GM12878 (cell line): ENCODE results near the gene LSM6. TPM values are rescaled to one million over a fixed set of nuclear protein-coding genes. Genes with fewer than 3 reads are reported as not detected.

Experiments used
- ATAC-seq: fragments of 200-7000 bp; cut with Tn5 transposase; 3 replicates; pipeline ENCODE4 v1.9.1; 2020; ENCODE audit warnings: mild to moderate bottlenecking, moderate library complexity
- BruUV-seq: library from RNA; stranded (reverse); fragments of 400-500 nt; replicated peaks from 2 replicates; lab custom pipeline; 2021; lab: Mats Ljungman, UMichigan
- CTCF ChIA-PET: fragments of 300-600 bp; sonication (Branson Sonifier 250); formaldehyde crosslinking; extraction: SDS; loops from one replicate; lab custom pipeline; 2021; ENCODE audit warnings: inconsistent platforms; lab: Yijun Ruan, JAX
- POLR2A ChIA-PET: fragments of 350-600 bp; formaldehyde crosslinking; extraction: SDS; loops from one replicate; lab custom pipeline; 2021; ENCODE audit warnings: inconsistent platforms; lab: Charles Lee
- RAD21 ChIA-PET: fragments of 300-600 bp; sonication (Branson Sonifier 250); formaldehyde crosslinking; loops from one replicate; lab custom pipeline; 2023; ENCODE audit warnings: antibody characterized with exemption; ENCODE audit not compliant: unreplicated experiment; lab: Charles Lee
- SMC1A ChIA-PET: fragments of 300-600 bp; sonication (Branson Sonifier 250); formaldehyde crosslinking; loops from one replicate; lab custom pipeline; 2023; ENCODE audit not compliant: unreplicated experiment, uncharacterized antibody; lab: Charles Lee
- DNase-seq: peaks from one replicate; pipeline ENCODE4 v3.0.0-alpha.2; 2011; ENCODE audit warnings: low read depth, low spot score
- FAIRE-seq: peaks from 3 replicates; lab custom pipeline; 2011; peaks lifted over from hg19 to GRCh38; lab: Jason Lieb, UNC
- H2AFZ ChIP-seq: 2 replicates; pipeline ENCODE4 v1.6.0; 2011; ENCODE audit warnings: low read depth, low read length, control low read depth; ENCODE audit not compliant: control insufficient read depth
- H3K27ac ChIP-seq: 2 replicates; pipeline ENCODE4 v1.5.1; 2011; ENCODE audit warnings: control low read depth; ENCODE audit not compliant: control insufficient read depth, insufficient read depth
- H3K27me3 ChIP-seq, 2 experiments: replicated peaks in 1 of 2; 2 replicates each; pipeline versions ENCODE4 v1.6.0 to v1.6.1; 2011; ENCODE audit warnings: low read length in 1 of 2; ENCODE audit not compliant: control insufficient read depth in 2 of 2, insufficient read depth in 2 of 2
- H3K36me3 ChIP-seq, 2 experiments: 2 replicates each; pipeline ENCODE4 v1.5.1; 2011; ENCODE audit warnings: low read length in 1 of 2; ENCODE audit not compliant: control insufficient read depth in 2 of 2, insufficient read depth in 2 of 2
- H3K4me1 ChIP-seq: 2 replicates; pipeline ENCODE4 v1.6.1; 2011; ENCODE audit warnings: mild to moderate bottlenecking, low read length, moderate library complexity, mixed read lengths; ENCODE audit not compliant: control insufficient read depth, insufficient read depth
- H3K4me2 ChIP-seq: 2 replicates; pipeline ENCODE4 v1.6.0; 2011; ENCODE audit warnings: control low read depth; ENCODE audit not compliant: control insufficient read depth, insufficient read depth
- H3K4me3 ChIP-seq: fragments of 200-600 bp; sonication (generic); 2 replicates; pipeline ENCODE4 v1.5.1; 2016
- H3K79me2 ChIP-seq: 2 replicates; pipeline ENCODE4 v1.6.0; 2011; ENCODE audit warnings: low read length; ENCODE audit not compliant: control insufficient read depth, insufficient read depth
- H3K9ac ChIP-seq: 2 replicates; pipeline ENCODE4 v1.8.0; 2011; ENCODE audit warnings: low read length, control low read depth, mixed read lengths; ENCODE audit not compliant: control insufficient read depth, insufficient read depth
- H3K9me3 ChIP-seq: replicated peaks from 3 replicates; pipeline ENCODE4 v1.5.1; 2011; ENCODE audit warnings: mild to moderate bottlenecking, low read length; ENCODE audit not compliant: control insufficient read depth, insufficient read depth
- H4K20me1 ChIP-seq: 2 replicates; pipeline ENCODE4 v1.6.0; 2011; ENCODE audit not compliant: control insufficient read depth, insufficient read depth
- CEBPB ChIP-seq, 2 experiments: fragments of 150-350 bp in 1 of 2; IDR thresholded peaks; 2 replicates each; pipeline ENCODE4 v1.6.1; 2012 to 2014; ENCODE audit warnings: low read depth in 2 of 2, low read length in 2 of 2, borderline replicate concordance in 1 of 2, inconsistent platforms in 1 of 2
- EP300 ChIP-seq, 2 experiments: fragments of 150-350 bp in 1 of 2; IDR thresholded peaks; 2 replicates each; pipeline ENCODE4 v1.6.1; 2011 to 2012; ENCODE audit warnings: low read depth in 2 of 2, low read length in 2 of 2, borderline replicate concordance in 1 of 2, improper control_type of control experiment in 1 of 2, inconsistent platforms in 1 of 2; ENCODE audit not compliant: control insufficient read depth in 1 of 2
- HDGF ChIP-seq: fragments of 450-650 bp; IDR thresholded peaks from 2 replicates; pipeline ENCODE4 v1.6.1; 2016; ENCODE audit warnings: antibody characterized with exemption
- NFXL1 ChIP-seq: fragments of 450-650 bp; IDR thresholded peaks from 2 replicates; pipeline ENCODE4 v1.6.1; 2017; ENCODE audit warnings: antibody characterized with exemption, mild to moderate bottlenecking, borderline replicate concordance
- PAX5 ChIP-seq: IDR thresholded peaks from 2 replicates; pipeline ENCODE4 v1.6.1; 2011; ENCODE audit warnings: low read depth, low read length, borderline replicate concordance
- REST ChIP-seq: IDR thresholded peaks from 2 replicates; pipeline ENCODE4 v1.6.1; 2012; ENCODE audit warnings: mild to moderate bottlenecking, low read depth, low read length
- WGBS: methylation state at CpG from one replicate; pipeline ENCODE4 v1.1.6; 2016; ENCODE audit warnings: low lambda C conversion rate; ENCODE audit not compliant: insufficient replicate concordance, insufficient coverage; ENCODE audit errors: missing lambda C conversion rate; 5-methylcytosine and 5-hydroxymethylcytosine counted together
- in situ Hi-C: fragments of 300-500 bp; cut with MboI; formaldehyde crosslinking; loops from 9 replicates; pipeline ENCODE4 v1.14.3; 2018; ENCODE audit warnings: mixed read lengths
- intact Hi-C: fragments of 100-400 bp; cut with micrococcal nuclease; formaldehyde crosslinking; loops from one replicate; pipeline ENCODE4 v1.14.2; 2022; ENCODE audit not compliant: unreplicated experiment
- polyA plus RNA-seq, 11 experiments: library from polyadenylated mRNA; depleted of rRNA in 4 of 11; unstranded in 6 of 11; stranded (reverse) in 5 of 11; fragments of >200 nt; fragmentation: Nextera tagmentation in 4 of 11; fragmentation: Illumina TruSeq in 1 of 11; extraction: Ambion mirVana in 4 of 11; extraction: Trizol in 1 of 11; gene quantifications; 1 replicate in 1 of 11; 2 replicates in 10 of 11; pipeline versions ENCODE4 v1.2.1 to v1.2.3, GENCODE V29; 2011 to 2016; ENCODE audit warnings: inconsistent platforms in 2 of 11, missing spikeins in 2 of 11, low read depth in 1 of 11
- total RNA-seq, 4 experiments: library from RNA; depleted of rRNA in 3 of 4; stranded (reverse); fragments of >200 nt in 3 of 4; fragmentation: Illumina TruSeq in 1 of 4; extraction: Trizol in 1 of 4; gene quantifications; 2 replicates each; pipeline versions ENCODE4 v1.2.1 to v1.2.3, GENCODE V29; 2013 to 2021

Gene LSM6
- total and polyA plus RNA-seq, 10 of the 15 experiments (the other 5 are each of a cell fraction or from before 2014, with no cell fraction given), result 68.0 to 282 (median 229) TPM

- no TSS peak for BruUV-seq
- 59% methylated on average over 5 of the region's 5 CpGs for WGBS
- no peak overlapping the region for H3K9ac ChIP-seq
- RAD21 ChIA-PET, result interaction anchor here (1.4 kb wide), 1 partner anchor 862 kb away, joined by 3 read pairs; no protein-coding TSS in a partner anchor
- CTCF ChIA-PET, result no interaction called here
- H3K27ac ChIP-seq, result no peak overlapping the region
- H3K4me2 ChIP-seq, result no peak overlapping the region
- in situ Hi-C loops (loop anchor here (5.0 kb wide), 1 partner anchor 676 kb away; no protein-coding TSS in a partner anchor), intact Hi-C loops (no loop called here)
- no peaks in the 10 kb centered on the region for H3K27me3 ChIP-seq
- no peak overlapping the region for H3K4me3 ChIP-seq
- H3K79me2 ChIP-seq, result no peaks in the 10 kb centered on the region
- SMC1A ChIA-PET, result no interaction called here
- FAIRE-seq (no peak), ATAC-seq (no peak), DNase-seq (no peak)
- POLR2A ChIA-PET, result no interaction called here
- no peaks in the 10 kb centered on the region for H4K20me1 ChIP-seq
- no peak overlapping the region for H2AFZ ChIP-seq
- H3K36me3 ChIP-seq, result no peaks in the 10 kb centered on the region
- TF ChIP-seq REST, result no peak
- no peak for TF ChIP-seq NFXL1
- no peak for TF ChIP-seq PAX5
- TF ChIP-seq EP300 (IDR thresholded peaks at IDR 0.05; ENCODE audit: borderline replicate concordance in 1 of 2, control insufficient read depth in 1 of 2, low read depth in 2 of 2, low read length in 2 of 2), result no peak
- no peak for TF ChIP-seq HDGF
- no peak for TF ChIP-seq CEBPB (IDR thresholded peaks at IDR 0.05; ENCODE audit: borderline replicate concordance in 1 of 2, low read depth in 2 of 2, low read length in 2 of 2)
- no peaks in the 10 kb centered on the region; the same call in 2 of the 3 replicates for H3K9me3 ChIP-seq
- H3K4me1 ChIP-seq, result no peaks in the 10 kb centered on the region; the same call in 1 of the 2 replicates
Observed at GRCh38 chr4:146236216-146236615, 60.7 kb downstream of the LSM6 start.
